HCT116 (cell line): ENCODE results near the gene CDH1. TPM values are rescaled to one million over a fixed set of nuclear protein-coding genes. Genes with fewer than 3 reads are reported as not detected.

Experiments used
- ATAC-seq: fragments of 200-7000 bp; cut with Tn5 transposase; 2 replicates; pipeline ENCODE4 v1.9.1; 2020; ENCODE audit warnings: mild to moderate bottlenecking, moderate library complexity
- BruUV-seq: library from RNA; stranded (reverse); fragments of 400-500 nt; replicated peaks from 2 replicates; lab custom pipeline; 2021; lab: Mats Ljungman, UMichigan
- CTCF ChIA-PET: fragments of 300-600 bp; sonication (Branson Sonifier 250); formaldehyde crosslinking; loops from one replicate; lab custom pipeline; 2021; ENCODE audit warnings: antibody characterized with exemption; lab: Charles Lee
- POLR2A ChIA-PET: fragments of 300-600, 350-600 bp; sonication (Branson Sonifier 250); formaldehyde crosslinking; loops from one replicate; lab custom pipeline; 2021; ENCODE audit warnings: antibody characterized with exemption; lab: Charles Lee
- RAD21 ChIA-PET, 2 experiments: fragments of 300-600 bp; sonication (Branson Sonifier 250); formaldehyde crosslinking; loops; one replicate each; lab custom pipeline; 2023; ENCODE audit warnings: low total read pairs in 2 of 2; ENCODE audit not compliant: uncharacterized antibody in 2 of 2, unreplicated experiment in 2 of 2, low non-redundant PET in 1 of 2; lab: Charles Lee
- DNase-seq: peaks from one replicate; pipeline ENCODE4 v3.0.0-alpha.2; 2010; ENCODE audit warnings: low read depth, low spot score
- H2AFZ ChIP-seq: fragments of 200-600 bp; shearing (Covaris generic), sonication (generic); 2 replicates; pipeline ENCODE4 v1.6.1; 2017; ENCODE audit warnings: low read depth, mixed run types, mixed read lengths, antibody characterized with exemption, low read length; ENCODE audit not compliant: poor library complexity, severe bottlenecking
- H3K27ac ChIP-seq: 2 replicates; pipeline ENCODE4 v1.5.1; 2012; ENCODE audit warnings: low read depth, low read length
- H3K27me3 ChIP-seq: fragments of 200-600 bp; sonication (generic); 2 replicates; pipeline ENCODE4 v1.6.1; 2016; ENCODE audit warnings: mixed run types, low read length, mixed read lengths; ENCODE audit not compliant: insufficient read depth
- H3K36me3 ChIP-seq, 2 experiments: fragments of 200-500 bp in 1 of 2; fragments of 200-600 bp in 1 of 2; sonication (Bioruptor generic) in 1 of 2; sonication (generic) in 1 of 2; 2 replicates each; pipeline versions ENCODE4 v1.5.1 to v1.6.1; 2014 to 2016; ENCODE audit warnings: low read length in 2 of 2, inconsistent platforms in 1 of 2, mixed read lengths in 1 of 2, mixed run types in 1 of 2; ENCODE audit not compliant: insufficient read depth in 2 of 2, control insufficient read depth in 1 of 2
- H3K4me1 ChIP-seq, 2 experiments: fragments of 200-600 bp in 1 of 2; sonication (generic) in 1 of 2; 2 replicates each; pipeline versions ENCODE4 v1.5.1 to v1.6.1; 2012 to 2017; ENCODE audit warnings: low read length in 2 of 2, inconsistent platforms in 1 of 2, mild to moderate bottlenecking in 1 of 2, mixed read lengths in 1 of 2, mixed run types in 1 of 2, moderate library complexity in 1 of 2; ENCODE audit not compliant: insufficient read depth in 2 of 2, control insufficient read depth in 1 of 2
- H3K4me2 ChIP-seq: fragments of 200-600 bp; sonication (generic); 2 replicates; pipeline ENCODE4 v1.6.1; 2017; ENCODE audit warnings: mixed run types, low read length, mixed read lengths
- H3K4me3 ChIP-seq, 2 experiments: fragments of 200-600 bp in 1 of 2; sonication (generic) in 1 of 2; replicated peaks in 1 of 2; 2 replicates each; pipeline ENCODE4 v1.5.1; 2011 to 2016; ENCODE audit warnings: low read length in 2 of 2, control low read depth in 1 of 2, low read depth in 1 of 2, mild to moderate bottlenecking in 1 of 2, mixed read lengths in 1 of 2, mixed run types in 1 of 2
- H3K79me2 ChIP-seq: fragments of 200-600 bp; sonication (generic); 2 replicates; pipeline ENCODE4 v1.6.1; 2017; ENCODE audit warnings: mild to moderate bottlenecking, mixed run types, low read length, moderate library complexity, mixed read lengths; ENCODE audit not compliant: insufficient read depth
- H3K9ac ChIP-seq: fragments of 200-600 bp; sonication (generic); 2 replicates; pipeline ENCODE4 v1.6.1; 2016; ENCODE audit warnings: low read length, mixed read lengths
- H3K9me2 ChIP-seq: fragments of 200-600 bp; sonication (generic), shearing (Covaris generic); 2 replicates; pipeline ENCODE4 v1.6.1; 2017; ENCODE audit warnings: mixed run types, mild to moderate bottlenecking, moderate library complexity; ENCODE audit not compliant: insufficient read depth
- H3K9me3 ChIP-seq, 2 experiments: fragments of 200-500 bp in 1 of 2; fragments of 200-600 bp in 1 of 2; sonication (Bioruptor generic) in 1 of 2; sonication (generic) in 1 of 2; 2 replicates each; pipeline ENCODE4 v1.6.1; 2014 to 2017; ENCODE audit warnings: low read length in 2 of 2, mixed read lengths in 2 of 2, inconsistent platforms in 1 of 2, low read depth in 1 of 2, mild to moderate bottlenecking in 1 of 2, mixed run types in 1 of 2, moderate library complexity in 1 of 2; ENCODE audit not compliant: control insufficient read depth in 1 of 2, insufficient read depth in 1 of 2
- H4K20me1 ChIP-seq: fragments of 200-600 bp; sonication (generic), shearing (Covaris generic); 2 replicates; pipeline ENCODE4 v1.6.1; 2017; ENCODE audit warnings: mixed run types, mild to moderate bottlenecking, moderate library complexity; ENCODE audit not compliant: insufficient read depth
- RAD21 ChIP-seq: IDR thresholded peaks from 2 replicates; pipeline ENCODE4 v1.6.1; 2012; ENCODE audit warnings: low read depth, mild to moderate bottlenecking
- SP1 ChIP-seq: IDR thresholded peaks from 2 replicates; pipeline ENCODE4 v1.6.1; 2012; ENCODE audit warnings: low read depth
- ZNF274 ChIP-seq: fragments of 200-500 bp; sonication (Bioruptor generic); IDR thresholded peaks from 2 replicates; pipeline ENCODE4 v1.6.1; 2014; ENCODE audit warnings: mild to moderate bottlenecking, low read depth, low read length, inconsistent platforms
- intact Hi-C: fragments of 100-400 bp; cut with micrococcal nuclease; formaldehyde crosslinking; loops from 2 replicates; pipeline ENCODE4 v1.10.0; 2022
- total RNA-seq: library from RNA; stranded (reverse); gene quantifications from one replicate; pipeline ENCODE4 v1.2.1, GENCODE V29; 2021; ENCODE audit not compliant: unreplicated experiment
- TF ChIP-seq, protein P1 (sequence below): IDR thresholded peaks from 2 replicates; pipeline ENCODE4 v1.6.1; 2011; ENCODE audit warnings: mild to moderate bottlenecking, low read length, moderate library complexity; ENCODE audit not compliant: insufficient replicate concordance; ENCODE audit errors: extremely low read depth

Gene CDH1
- total RNA-seq, 1 experiment from 2014 or later, result 73.2 TPM

DNA sequence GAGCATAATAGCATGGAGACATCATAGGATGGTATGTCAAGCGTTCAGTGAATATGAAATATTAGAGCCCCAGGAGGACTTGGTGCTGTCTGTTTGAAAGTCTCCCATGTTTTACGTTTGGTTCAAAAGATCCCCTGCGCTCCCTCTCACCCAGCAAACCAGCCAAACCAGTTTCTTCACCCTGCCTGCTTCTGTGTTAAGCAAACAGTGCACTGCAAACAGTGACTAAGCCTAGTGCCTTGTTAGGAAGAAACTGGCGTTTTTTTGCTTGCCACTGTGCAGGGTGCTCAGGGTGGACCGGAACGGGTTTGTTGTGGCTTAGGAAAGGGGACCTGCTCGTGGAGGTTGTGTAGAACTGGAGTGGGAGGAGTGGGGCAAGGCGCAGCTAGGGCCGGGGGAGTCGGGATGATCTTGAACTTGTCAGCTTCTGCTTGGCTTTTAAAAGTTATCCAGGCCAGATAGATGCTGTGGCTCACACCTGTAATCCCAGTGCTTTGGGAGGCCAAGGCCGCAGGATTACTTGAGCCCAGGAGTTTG lies 7.7 kb downstream of the CDH1 start (continued):
- TF ChIP-seq, protein P1, sequence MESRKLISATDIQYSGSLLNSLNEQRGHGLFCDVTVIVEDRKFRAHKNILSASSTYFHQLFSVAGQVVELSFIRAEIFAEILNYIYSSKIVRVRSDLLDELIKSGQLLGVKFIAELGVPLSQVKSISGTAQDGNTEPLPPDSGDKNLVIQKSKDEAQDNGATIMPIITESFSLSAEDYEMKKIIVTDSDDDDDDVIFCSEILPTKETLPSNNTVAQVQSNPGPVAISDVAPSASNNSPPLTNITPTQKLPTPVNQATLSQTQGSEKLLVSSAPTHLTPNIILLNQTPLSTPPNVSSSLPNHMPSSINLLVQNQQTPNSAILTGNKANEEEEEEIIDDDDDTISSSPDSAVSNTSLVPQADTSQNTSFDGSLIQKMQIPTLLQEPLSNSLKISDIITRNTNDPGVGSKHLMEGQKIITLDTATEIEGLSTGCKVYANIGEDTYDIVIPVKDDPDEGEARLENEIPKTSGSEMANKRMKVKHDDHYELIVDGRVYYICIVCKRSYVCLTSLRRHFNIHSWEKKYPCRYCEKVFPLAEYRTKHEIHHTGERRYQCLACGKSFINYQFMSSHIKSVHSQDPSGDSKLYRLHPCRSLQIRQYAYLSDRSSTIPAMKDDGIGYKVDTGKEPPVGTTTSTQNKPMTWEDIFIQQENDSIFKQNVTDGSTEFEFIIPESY, result peak; percentile 67
- TF ChIP-seq RAD21, result peak; percentile 44; the same call in 1 of the 2 replicates
- TF ChIP-seq, all 23 proteins: peak for 12

DNA sequence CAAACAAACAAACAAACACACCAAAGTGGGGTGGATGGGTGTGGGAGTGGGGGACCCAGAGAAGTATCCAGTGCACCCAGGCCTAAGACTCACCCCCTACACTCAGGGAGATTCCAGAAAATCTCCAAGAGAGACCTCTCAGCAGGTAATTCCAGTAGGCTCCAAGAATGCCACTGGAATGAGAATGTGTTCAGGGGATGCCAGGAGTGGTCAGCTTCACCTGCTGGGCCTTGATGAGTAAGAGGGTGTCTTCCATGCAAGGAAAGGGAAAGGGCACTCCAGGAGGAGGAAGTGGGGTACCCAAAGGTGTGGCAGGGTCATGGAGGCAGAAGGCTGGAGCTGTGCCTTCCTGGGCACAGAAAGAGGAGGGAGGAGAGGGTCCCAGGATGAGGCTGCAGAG lies 9.9 kb downstream of the CDH1 start:
- H3K27ac ChIP-seq, result no peak overlapping the region
- H3K79me2 ChIP-seq, result peaks cover 56% of the 10 kb centered on the region
- no peaks in the 10 kb centered on the region for H3K27me3 ChIP-seq
- ATAC-seq (0 out of 2 replicates have a peak, but pooled peaks have one; percentile 18), DNase-seq (no peak)
- H3K9me3 ChIP-seq, result no peaks in the 10 kb centered on the region
- no peaks in the 10 kb centered on the region for H3K36me3 ChIP-seq
- TF ChIP-seq ZNF274 (no peak), SP1 (0 out of 2 replicates have a peak, but pooled peaks have one; percentile 19)
- no peak overlapping the region for H2AFZ ChIP-seq
- BruUV-seq, result no TSS peak
- ChIA-PET CTCF (no interaction called here), RAD21 (no interaction called here), POLR2A (interaction anchor here (0.7 kb wide), 1 partner anchor 10 kb away, joined by 3 read pairs; the partner anchor contains the start of gene CDH1)
- peaks cover 51 to 60% of the 10 kb centered on the region in 2 experiments for H3K4me1 ChIP-seq
- peaks cover 4% of the 10 kb centered on the region; the same call in 1 of the 2 replicates for H4K20me1 ChIP-seq
- 0 out of 4 replicates have a peak overlapping the region, but pooled peaks of 1 of the 2 experiments have one; percentile 4 for H3K4me3 ChIP-seq
- peak overlapping the region; percentile 59 for H3K4me2 ChIP-seq
- intact Hi-C loops, result no loop called here
- H3K9ac ChIP-seq, result no peak overlapping the region
- no peaks in the 10 kb centered on the region for H3K9me2 ChIP-seq
